ENCODE measurements around the gene PRKAB2. TPM values are rescaled to one million over a fixed set of nuclear protein-coding genes. Genes with fewer than 3 reads are reported as not detected.
"Not testable (repeated sequence)": the region's sequence is repeated elsewhere in the genome, so short reads cannot be mapped to it uniquely, and the experiment has no call there.

The PRKAB2 gene
- polyA plus RNA-seq (ENCODE audit: insufficient read length in 4 of 4) = 10 to 100 TPM; 22.5 to 28.5 (median 26.6) TPM

- DNase-seq (ENCODE audit: low read depth in 4 of 4, low spot score in 3 of 4) = peak; percentile 85 to 91 (median 88)
These were observed at the start of gene PRKAB2 for GRCh38 chr1:147172168-147173016. PRKAB2 (minus strand) TSS chr1:147172470; CDS start chr1:147172144, 326 bp downstream.

GRCh38 chr1:147218606-147219005 lies 46.3 kb upstream of the PRKAB2 start:
- no peak for DNase-seq (ENCODE audit: low read depth in 4 of 4, low spot score in 3 of 4)

GRCh38 chr1:147217141-147217540 lies 44.9 kb upstream of the PRKAB2 start:
- no peak for DNase-seq (ENCODE audit: low read depth in 4 of 4, low spot score in 3 of 4)

- DNase-seq (ENCODE audit: low read depth in 4 of 4, low spot score in 3 of 4) = no peak
These were observed 43.9 kb upstream of the PRKAB2 start for GRCh38 chr1:147216124-147216523.

GRCh38 chr1:147215540-147215916 lies 43.3 kb upstream of the PRKAB2 start:
- no peak for DNase-seq (ENCODE audit: low read depth in 4 of 4, low spot score in 3 of 4)

GRCh38 chr1:147214842-147215539 lies 42.7 kb upstream of the PRKAB2 start:
- DNase-seq (ENCODE audit: low read depth in 4 of 4, low spot score in 3 of 4) = no peak

GRCh38 chr1:147214325-147214724 lies 42.1 kb upstream of the PRKAB2 start:
- no peak for DNase-seq (ENCODE audit: low read depth in 4 of 4, low spot score in 3 of 4)

- no peak for DNase-seq (ENCODE audit: low read depth in 4 of 4, low spot score in 3 of 4)
These were observed 41.0 kb upstream of the PRKAB2 start for GRCh38 chr1:147213271-147213670.

- no peak for DNase-seq (ENCODE audit: low read depth in 4 of 4, low spot score in 3 of 4)
These were observed 39.3 kb upstream of the PRKAB2 start for GRCh38 chr1:147211577-147211976.

GRCh38 chr1:147210987-147211386 lies 38.7 kb upstream of the PRKAB2 start:
- no peak for DNase-seq (ENCODE audit: low read depth in 4 of 4, low spot score in 3 of 4)

- no peak for DNase-seq (ENCODE audit: low read depth in 4 of 4, low spot score in 3 of 4)
These were observed 37.9 kb upstream of the PRKAB2 start for GRCh38 chr1:147209825-147210821.

GRCh38 chr1:147208619-147209018 lies 36.3 kb upstream of the PRKAB2 start:
- no peak for DNase-seq (ENCODE audit: low read depth in 4 of 4, low spot score in 3 of 4)

GRCh38 chr1:147207192-147207591 lies 34.9 kb upstream of the PRKAB2 start:
- DNase-seq (ENCODE audit: low read depth in 4 of 4, low spot score in 3 of 4) = no peak

GRCh38 chr1:147204080-147204479 lies 31.8 kb upstream of the PRKAB2 start:
- DNase-seq (ENCODE audit: low read depth in 4 of 4, low spot score in 3 of 4) = no peak

GRCh38 chr1:147202576-147202975 lies 30.3 kb upstream of the PRKAB2 start:
- no peak for DNase-seq (ENCODE audit: low read depth in 4 of 4, low spot score in 3 of 4)

- DNase-seq (ENCODE audit: low read depth in 4 of 4, low spot score in 3 of 4) = no peak
These were observed 29.5 kb upstream of the PRKAB2 start for GRCh38 chr1:147201786-147202185.

GRCh38 chr1:147201276-147201675 lies 29.0 kb upstream of the PRKAB2 start:
- no peak for DNase-seq (ENCODE audit: low read depth in 4 of 4, low spot score in 3 of 4)

GRCh38 chr1:147197324-147197723 lies 25.1 kb upstream of the PRKAB2 start:
- not testable (repeated sequence) for DNase-seq (ENCODE audit: low read depth in 4 of 4, low spot score in 3 of 4)

- no peak for DNase-seq (ENCODE audit: low read depth in 4 of 4, low spot score in 3 of 4)
These were observed 17.2 kb upstream of the PRKAB2 start for GRCh38 chr1:147189514-147189913.

GRCh38 chr1:147185432-147185831 lies 13.2 kb upstream of the PRKAB2 start:
- DNase-seq (ENCODE audit: low read depth in 4 of 4, low spot score in 3 of 4) = no peak

Data from right renal pelvis (tissue), 4 donors.